ENCODE data around the gene DUS1L. TPM values are rescaled to one million over a fixed set of nuclear protein-coding genes. Genes with fewer than 3 reads are reported as not detected.

Gene DUS1L
- total RNA-seq = 81.1 and 101 TPM in 2 replicates

GRCh38 chr17:82065638-82066303 lies at the start of gene DUS1L:
Gene DUS1L, minus strand, starts transcription at chr17:82065804. Its CDS starts 745 bp downstream, at chr17:82065059.

GRCh38 chr17:82098169-82098938 lies 32.8 kb upstream of the DUS1L start, which contains the start of gene FASN:
Gene FASN, minus strand, starts transcription at chr17:82098236. Its CDS starts 1,791 bp downstream, at chr17:82096445.

GRCh38 chr17:82051776-82052637 lies 13.6 kb downstream of the DUS1L start, which contains the start of the genes GPS1 and RFNG:
Gene GPS1, plus strand, starts transcription at chr17:82051898. Its CDS starts 34 bp downstream, at chr17:82051932.
Gene RFNG, minus strand, starts transcription at chr17:82051811. Its CDS starts 45 bp downstream, at chr17:82051766.

GRCh38 chr17:82037092-82037888 lies 28.3 kb downstream of the DUS1L start, which contains the start of gene DCXR:
Gene DCXR, minus strand, starts transcription at chr17:82037697. Its CDS starts 15 bp downstream, at chr17:82037682.

GRCh38 chr17:82031303-82031884 lies 34.2 kb downstream of the DUS1L start, which contains the start of gene RAC3:
Gene RAC3, plus strand, starts transcription at chr17:82031678. Its CDS starts 84 bp downstream, at chr17:82031762.

GRCh38 chr17:82022981-82023446 lies 42.6 kb downstream of the DUS1L start, which contains the start of gene LRRC45:
Gene LRRC45, plus strand, starts transcription at chr17:82023305. Its CDS starts 339 bp downstream, at chr17:82023644.

GRCh38 chr17:82022310-82022980 lies 43.2 kb downstream of the DUS1L start, which contains the start of gene CENPX:
Gene CENPX, minus strand, starts transcription at chr17:82022878. Its CDS starts 17 bp downstream, at chr17:82022861.

Other genes starting within 250 kb of the DUS1L start
- 88.9 and 104 TPM in 2 replicates for gene MCRIP1, start 232.5 kb downstream of the DUS1L start, total RNA-seq
- gene PPP1R27, start 230.8 kb downstream of the DUS1L start, total RNA-seq = not detected in 2 replicates
- 1,689 and 1,862 TPM in 2 replicates for gene P4HB, start 205.3 kb downstream of the DUS1L start, total RNA-seq
- gene ARHGDIA, start 194.5 kb downstream of the DUS1L start, total RNA-seq = 405 and 442 TPM in 2 replicates
- gene ALYREF, start 174.2 kb downstream of the DUS1L start, total RNA-seq = 270 and 274 TPM in 2 replicates
- gene ANAPC11, start 174.1 kb downstream of the DUS1L start, total RNA-seq = 259 and 262 TPM in 2 replicates
- 0.54 and 1.3 TPM in 2 replicates for gene NPB, start 163.6 kb downstream of the DUS1L start, total RNA-seq
- 51.8 and 57.0 TPM in 2 replicates for gene PCYT2, start 154.4 kb downstream of the DUS1L start, total RNA-seq
- gene SIRT7, start 147.6 kb downstream of the DUS1L start, total RNA-seq = 15.3 and 18.3 TPM in 2 replicates
- 22.3 and 23.3 TPM in 2 replicates for gene MAFG, start 138.1 kb downstream of the DUS1L start, total RNA-seq
- gene PYCR1, start 128.5 kb downstream of the DUS1L start, total RNA-seq = 52.5 and 73.9 TPM in 2 replicates
- gene MYADML2, start 118.6 kb downstream of the DUS1L start, total RNA-seq = not detected in 2 replicates
- gene NOTUM, start 104.6 kb downstream of the DUS1L start, total RNA-seq = not detected in 2 replicates
- gene ASPSCR1, start 88.2 kb downstream of the DUS1L start, total RNA-seq = 20.9 and 21.3 TPM in 2 replicates
- 130 TPM in 2 replicates for gene CENPX, start 42.9 kb downstream of the DUS1L start, total RNA-seq
- 25.1 and 29.3 TPM in 2 replicates for gene LRRC45, start 42.5 kb downstream of the DUS1L start, total RNA-seq
- 15.5 and 16.5 TPM in 2 replicates for gene RAC3, start 34.1 kb downstream of the DUS1L start, total RNA-seq
- gene DCXR, start 28.1 kb downstream of the DUS1L start, total RNA-seq = 114 and 147 TPM in 2 replicates
- 28.5 and 30.8 TPM in 2 replicates for gene RFNG, start 14.0 kb downstream of the DUS1L start, total RNA-seq
- gene GPS1, start 13.9 kb downstream of the DUS1L start, total RNA-seq = 116 and 127 TPM in 2 replicates
- gene FASN, start 32.4 kb upstream of the DUS1L start, total RNA-seq = 169 and 174 TPM in 2 replicates
- gene CCDC57, start 147.0 kb upstream of the DUS1L start, total RNA-seq = 4.6 and 7.7 TPM in 2 replicates
- gene SLC16A3, start 163.2 kb upstream of the DUS1L start, total RNA-seq = 154 and 189 TPM in 2 replicates
- 34.9 and 35.2 TPM in 2 replicates for gene CSNK1D, start 207.9 kb upstream of the DUS1L start, total RNA-seq

Data from mammary microvascular endothelial cell (primary cell).